ENCODE results near the gene LPIN3. TPM values are rescaled to one million over a fixed set of nuclear protein-coding genes. Genes with fewer than 3 reads are reported as not detected.

LPIN3 gene
- total and polyA plus RNA-seq, 12 donors: 1.8 to 49.7 (median 9.7) TPM

GRCh38 chr20:41300383-41300782 is 40.2 kb upstream of the LPIN3 start:
- Histone ChIP-seq H3K9me3 (replicated peaks in 1 of 3) (no peaks in the 10 kb centered on the region), H3K27ac (no peak overlapping the region), H3K36me3 (replicated peaks in 1 of 2) (no peaks in the 10 kb centered on the region), H3K4me3 (no peak overlapping the region), H3K4me1 (replicated peaks in 1 of 2) (peaks cover 0 to 18% of the 10 kb centered on the region in 2 donors), H3K27me3 (no peaks in the 10 kb centered on the region)
- TF ChIP-seq CTCF (IDR thresholded peaks at IDR 0.05): no peak
- no peak for TF ChIP-seq POLR2A (IDR thresholded peaks at IDR 0.05)
- intact Hi-C loops (cut with DNase I): no loop called here
- DNase-seq: no peak
- 83 to 89% (median 85%) methylated on average over 3 of the region's 3 CpGs for WGBS, 4 donors

GRCh38 chr20:41300886-41301285 is 39.7 kb upstream of the LPIN3 start:
- Histone ChIP-seq H3K4me3 (no peak overlapping the region), H3K4me1 (replicated peaks in 1 of 2) (peaks cover 0 to 18% of the 10 kb centered on the region in 2 donors), H3K9me3 (replicated peaks in 1 of 3) (no peaks in the 10 kb centered on the region), H3K27me3 (no peaks in the 10 kb centered on the region), H3K27ac (peak overlapping the region in 1 of 5 donors; percentile 0), H3K36me3 (replicated peaks in 1 of 2) (no peaks in the 10 kb centered on the region)
- WGBS, 4 donors: 84 to 90% (median 87%) methylated on average over 4 of the region's 4 CpGs
- intact Hi-C loops (cut with DNase I): no loop called here
- no peak for DNase-seq
- no peak for TF ChIP-seq CTCF (IDR thresholded peaks at IDR 0.05)
- no peak for TF ChIP-seq POLR2A (IDR thresholded peaks at IDR 0.05)

- Histone ChIP-seq H3K4me1 (replicated peaks in 1 of 2) (peaks cover 0 to 21% of the 10 kb centered on the region in 2 donors), H3K4me3 (no peak overlapping the region), H3K36me3 (replicated peaks in 1 of 2) (no peaks in the 10 kb centered on the region), H3K9me3 (replicated peaks in 1 of 3) (no peaks in the 10 kb centered on the region), H3K27ac (no peak overlapping the region), H3K27me3 (no peaks in the 10 kb centered on the region)
- 87 to 92% (median 89%) methylated on average over 1 of the region's 1 CpG for WGBS, 4 donors
- TF ChIP-seq POLR2A (IDR thresholded peaks at IDR 0.05) (no peak), CTCF (IDR thresholded peaks at IDR 0.05) (no peak)
- intact Hi-C loops (cut with DNase I): no loop called here
- DNase-seq: no peak
These were observed 36.6 kb upstream of the LPIN3 start for GRCh38 chr20:41304002-41304401.

- Histone ChIP-seq H3K36me3 (replicated peaks in 1 of 2) (no peaks in the 10 kb centered on the region), H3K27ac (no peak overlapping the region), H3K4me1 (replicated peaks in 1 of 2) (peaks cover under 1 to 22% of the 10 kb centered on the region in 2 donors), H3K4me3 (no peak overlapping the region), H3K9me3 (replicated peaks in 1 of 3) (no peaks in the 10 kb centered on the region), H3K27me3 (no peaks in the 10 kb centered on the region)
- no peak for DNase-seq
- intact Hi-C loops (cut with DNase I): no loop called here
- WGBS, 4 donors: 85 to 96% (median 93%) methylated on average over 3 of the region's 3 CpGs
- TF ChIP-seq POLR2A (IDR thresholded peaks at IDR 0.05): no peak
- no peak for TF ChIP-seq CTCF (IDR thresholded peaks at IDR 0.05)
These were observed 36.1 kb upstream of the LPIN3 start for GRCh38 chr20:41304424-41305079.
